ENCODE measurements around the gene VGLL1.

The VGLL1 gene

DNA sequence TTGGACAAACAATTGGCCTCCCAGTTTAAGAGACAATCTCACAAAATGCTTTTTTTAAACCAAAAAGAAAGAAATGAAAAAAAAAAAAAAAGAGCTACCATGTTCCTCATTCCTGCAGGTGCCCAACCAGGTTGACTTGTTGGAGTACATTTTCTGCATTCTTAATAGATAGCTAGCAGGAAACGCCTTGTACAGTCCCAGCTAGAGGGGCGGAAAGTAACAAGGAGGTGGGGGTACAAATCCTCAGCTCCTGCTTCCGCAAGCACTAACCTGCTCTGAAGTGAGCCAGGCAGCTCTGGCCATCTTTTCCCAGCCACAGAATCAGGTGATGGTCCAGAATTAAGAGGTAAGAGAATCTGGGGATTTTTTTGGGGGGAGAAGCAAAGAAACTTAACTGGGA lies at the start of gene VGLL1:
Gene VGLL1, plus strand, starts transcription at position 265 of the 400 bp plus-strand sequence. CDS start 3,806 bp downstream, outside the sequence.
- no peak for DNase-seq (ENCODE audit: low spot score)

DNA sequence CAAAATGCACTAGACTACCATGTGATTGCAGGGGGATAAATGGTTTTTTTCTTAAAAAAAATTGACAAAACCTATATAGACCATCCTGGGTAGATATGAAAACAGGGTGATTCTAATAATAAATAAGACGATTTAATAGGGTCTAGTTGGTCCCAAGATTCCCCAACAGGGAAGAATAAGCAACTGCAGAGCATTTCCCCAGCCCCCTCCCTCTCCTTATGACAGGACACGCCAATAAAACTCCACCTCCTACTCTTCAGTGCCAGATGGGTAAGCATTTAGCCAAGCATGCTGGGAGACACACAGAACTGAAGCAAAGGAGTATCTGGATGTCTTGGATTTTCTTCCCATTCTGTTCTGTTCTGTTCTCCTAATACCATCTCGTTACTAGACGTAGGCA lies 44.4 kb upstream of the VGLL1 start, which contains the start of gene BRS3:
Gene BRS3, plus strand, starts transcription at position 301 of the 400 bp plus-strand sequence. CDS start 168 bp downstream, outside the sequence.
- no peak for DNase-seq (ENCODE audit: low spot score)

- DNase-seq (ENCODE audit: low spot score), result no peak
Measured at GRCh38 chrX:136488706-136489105, 43.3 kb upstream of the VGLL1 start.

- DNase-seq (ENCODE audit: low spot score), result no peak
Measured at GRCh38 chrX:136491832-136492231, 40.2 kb upstream of the VGLL1 start.

DNA sequence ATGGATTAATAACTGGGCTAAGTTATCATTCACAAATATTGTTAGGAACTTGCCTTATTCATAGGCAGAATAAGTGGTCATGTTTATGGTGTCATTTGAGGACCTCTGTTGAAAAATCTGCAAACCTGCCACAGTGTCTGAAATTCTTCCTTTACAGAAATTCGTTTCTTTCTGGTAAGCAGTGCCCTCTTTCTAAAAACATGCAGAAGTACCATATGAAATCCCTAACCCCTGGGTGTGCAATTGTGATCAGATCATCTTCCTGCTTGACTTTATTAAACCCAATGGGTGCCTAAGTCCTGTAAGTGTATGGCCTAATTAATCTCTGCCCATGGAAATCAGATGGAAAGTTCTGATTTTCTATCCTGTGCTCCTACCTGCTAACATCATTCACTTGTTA lies 39.0 kb upstream of the VGLL1 start:
- no peak for DNase-seq (ENCODE audit: low spot score)

- no peak for DNase-seq (ENCODE audit: low spot score)
Measured at GRCh38 chrX:136495043-136495442, 37.0 kb upstream of the VGLL1 start.

DNA sequence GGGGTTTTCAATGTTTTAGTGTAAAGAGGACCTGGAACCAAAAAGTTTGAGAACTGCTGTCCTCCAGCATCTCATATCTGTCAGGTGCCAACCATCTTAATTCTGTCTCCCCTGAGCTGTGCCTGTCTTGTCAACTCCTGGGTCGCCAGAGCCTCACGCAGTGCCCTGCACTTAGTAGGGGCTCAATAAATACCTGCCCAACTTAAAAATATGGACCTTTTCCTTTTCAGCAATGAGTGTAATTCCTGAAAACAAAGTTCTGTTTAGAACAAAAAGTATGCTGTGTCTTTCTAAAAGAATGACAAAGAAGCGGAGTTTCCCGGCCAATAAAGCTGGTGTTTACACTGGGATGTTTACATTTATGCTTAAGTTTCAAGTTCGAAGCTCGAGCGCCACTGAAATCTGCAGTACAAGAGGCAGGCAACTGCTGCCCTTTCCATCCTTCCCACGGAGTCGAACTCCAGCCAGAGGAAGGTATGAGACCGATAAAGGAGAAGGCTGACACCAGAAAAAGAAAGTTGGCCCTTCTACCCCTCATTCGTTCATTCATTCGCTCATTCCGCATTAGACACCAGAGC lies 35.7 kb upstream of the VGLL1 start:
- DNase-seq (ENCODE audit: low spot score), result no peak

GRCh38 chrX:136496764-136497555 lies 35.1 kb upstream of the VGLL1 start:
- peak; percentile 81 for DNase-seq (ENCODE audit: low spot score)

DNA sequence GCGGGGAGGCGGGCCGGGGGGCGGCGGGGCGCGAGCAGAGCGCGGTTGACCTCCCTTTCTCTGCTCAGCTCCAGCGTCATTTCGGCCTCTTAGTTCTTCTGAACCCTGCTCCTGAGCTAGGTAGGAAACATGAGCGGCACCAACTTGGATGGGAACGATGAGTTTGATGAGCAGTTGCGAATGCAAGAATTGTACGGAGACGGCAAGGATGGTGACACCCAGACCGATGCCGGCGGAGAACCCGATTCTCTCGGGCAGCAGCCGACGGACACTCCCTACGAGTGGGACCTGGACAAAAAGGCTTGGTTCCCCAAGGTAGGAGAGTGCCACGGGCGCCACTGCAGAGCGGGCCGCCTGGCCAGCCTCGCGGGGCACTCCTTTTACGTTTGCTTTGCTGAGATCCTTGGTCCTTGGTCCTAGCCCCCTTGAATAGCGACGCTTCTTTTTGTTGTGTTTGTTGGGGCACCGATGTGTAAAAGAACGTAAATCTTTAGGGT lies 34.4 kb upstream of the VGLL1 start, which contains the start of gene HTATSF1:
Gene HTATSF1, plus strand, starts transcription at position 37 of the 497 bp plus-strand sequence. Its CDS starts 93 bp downstream, at position 130.
- no peak for DNase-seq (ENCODE audit: low spot score)

- no peak for DNase-seq (ENCODE audit: low spot score)
Measured at GRCh38 chrX:136519069-136519468, 12.9 kb upstream of the VGLL1 start.

DNA sequence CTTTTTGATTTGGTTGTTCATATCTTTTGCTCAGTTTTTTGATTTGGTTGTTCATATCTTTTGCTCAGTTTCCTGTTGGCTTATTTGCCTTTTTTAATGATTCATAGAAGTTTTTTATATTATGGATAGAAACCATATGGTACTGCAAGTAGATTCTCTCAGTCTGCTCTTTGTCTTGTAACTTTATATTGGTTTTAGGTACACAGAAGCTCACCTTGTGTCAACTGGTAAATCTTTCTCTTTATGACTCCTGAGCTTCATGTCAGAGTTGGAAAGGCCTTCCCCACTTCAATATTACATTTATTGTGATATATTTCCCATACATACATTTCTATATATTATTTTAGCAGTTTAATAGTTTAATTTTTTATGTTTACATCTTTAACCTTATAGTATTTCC lies 8.2 kb upstream of the VGLL1 start:
- no peak for DNase-seq (ENCODE audit: low spot score)

GRCh38 chrX:136525738-136526606 lies 6.0 kb upstream of the VGLL1 start:
- peak; percentile 61 for DNase-seq (ENCODE audit: low spot score)

GRCh38 chrX:136528645-136529315 lies 3.2 kb upstream of the VGLL1 start:
- no peak for DNase-seq (ENCODE audit: low spot score)

- no peak for DNase-seq (ENCODE audit: low spot score)
Measured at GRCh38 chrX:136529795-136530194, 2.2 kb upstream of the VGLL1 start.

GRCh38 chrX:136534131-136534530 lies 2.1 kb downstream of the VGLL1 start:
- no peak for DNase-seq (ENCODE audit: low spot score)

GRCh38 chrX:136538811-136539210 lies 6.8 kb downstream of the VGLL1 start:
- DNase-seq (ENCODE audit: low spot score), result no peak

GRCh38 chrX:136540226-136540625 lies 8.2 kb downstream of the VGLL1 start:
- DNase-seq (ENCODE audit: low spot score), result no peak

DNA sequence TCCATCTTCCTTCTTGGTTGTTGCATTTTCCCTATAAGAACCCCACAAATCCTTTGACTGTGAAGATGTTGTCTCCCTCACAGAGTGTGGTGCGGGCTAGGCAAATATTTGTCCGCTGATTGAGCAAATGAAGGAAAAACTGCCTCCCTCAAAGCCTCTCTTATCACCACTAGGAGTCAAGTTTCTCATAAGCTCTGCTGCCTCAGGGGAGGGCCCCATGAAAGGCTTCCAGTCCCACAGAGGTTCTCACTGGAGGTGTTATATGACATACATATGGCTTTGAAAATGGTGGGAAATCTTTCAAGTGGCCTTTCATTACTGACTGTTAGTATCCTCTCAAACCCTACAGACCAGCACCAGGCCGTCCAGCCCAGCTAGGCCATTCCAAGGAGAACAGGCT lies 9.3 kb downstream of the VGLL1 start:
- DNase-seq (ENCODE audit: low spot score), result no peak

- DNase-seq (ENCODE audit: low spot score), result no peak
Measured at GRCh38 chrX:136542281-136542680, 10.3 kb downstream of the VGLL1 start.

- no peak for DNase-seq (ENCODE audit: low spot score)
Measured at GRCh38 chrX:136546371-136546781, 14.4 kb downstream of the VGLL1 start.

DNA sequence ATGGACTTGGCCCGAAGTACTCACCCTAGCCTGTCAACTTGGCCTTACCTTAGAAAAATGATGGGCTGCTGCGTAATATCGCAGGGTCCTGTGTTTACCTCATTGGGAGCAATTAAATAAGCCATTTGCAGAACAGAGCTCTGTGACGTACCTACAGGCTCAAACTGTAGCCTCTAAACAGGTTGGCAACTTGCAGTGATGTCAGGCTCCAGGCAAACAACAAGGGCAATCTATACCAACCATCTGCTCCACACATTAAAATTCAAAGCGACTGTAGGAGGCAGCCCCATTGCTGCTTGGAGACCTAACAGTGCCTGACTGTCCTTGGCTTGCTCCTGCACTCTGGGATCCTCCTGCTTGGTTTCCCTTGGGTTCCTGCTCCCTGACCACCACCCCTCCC lies 17.2 kb downstream of the VGLL1 start:
- no peak for DNase-seq (ENCODE audit: low spot score)

DNA sequence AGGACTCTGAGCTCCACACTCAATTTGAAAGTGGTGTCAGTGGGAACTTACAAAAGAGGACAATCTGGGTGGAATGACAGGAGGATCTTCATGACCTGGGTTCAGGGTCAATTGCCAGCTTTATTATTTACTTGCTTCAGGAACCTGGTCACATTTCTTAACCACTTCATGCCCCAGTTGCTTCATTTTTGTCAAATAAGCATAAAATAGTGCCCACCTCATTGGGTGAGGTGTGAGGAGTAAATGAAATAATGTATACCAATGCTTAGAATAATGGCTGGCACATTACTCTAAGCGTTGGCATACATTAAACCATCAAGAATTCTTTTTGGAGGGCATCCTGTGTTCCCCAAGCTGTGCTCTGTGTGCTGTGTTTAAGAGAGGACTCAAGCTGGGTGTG lies 19.4 kb downstream of the VGLL1 start:
- no peak for DNase-seq (ENCODE audit: low spot score)
